WTC11 (cell line): Measurements from ENCODE around the gene CAPN1. TPM values are rescaled to one million over a fixed set of nuclear protein-coding genes. Genes with fewer than 3 reads are reported as not detected.

ENCODE experiments used
- ATAC-seq: fragments of 200-7000 bp; cut with Tn5 transposase; 2 replicates; pipeline ENCODE4 v1.10.0; 2021; ENCODE audit warnings: mild to moderate bottlenecking, moderate library complexity
- CTCF ChIA-PET: fragments of 300-600 bp; sonication (Branson Sonifier 250); formaldehyde crosslinking; loops from one replicate; lab custom pipeline; 2021; ENCODE audit warnings: antibody characterized with exemption; lab: Charles Lee
- POLR2A ChIA-PET: fragments of 350-600 bp; sonication (Branson Sonifier 250); formaldehyde crosslinking; loops from one replicate; lab custom pipeline; 2021; ENCODE audit warnings: antibody characterized with exemption; lab: Charles Lee
- DNase-seq: peaks from one replicate; pipeline ENCODE4 v3.0.0; 2021; ENCODE audit warnings: low spot score
- H3K27ac Mint-ChIP-seq: 2 replicates; pipeline ENCODE4 v1.8.0; 2021; ENCODE audit warnings: mixed read lengths
- H3K27me3 Mint-ChIP-seq: 2 replicates; pipeline ENCODE4 v1.8.0; 2021; ENCODE audit warnings: low read depth, mild to moderate bottlenecking, moderate library complexity, mixed read lengths
- H3K36me3 Mint-ChIP-seq: 2 replicates; pipeline ENCODE4 v1.8.0; 2021; ENCODE audit warnings: mixed read lengths
- H3K4me1 Mint-ChIP-seq: 2 replicates; pipeline ENCODE4 v1.8.0; 2022; ENCODE audit warnings: mixed read lengths
- H3K4me3 Mint-ChIP-seq: 2 replicates; pipeline ENCODE4 v1.8.0; 2021; ENCODE audit warnings: mild to moderate bottlenecking, moderate library complexity, mixed read lengths
- H3K9me3 Mint-ChIP-seq: 2 replicates; pipeline ENCODE4 v1.8.0; 2021; ENCODE audit warnings: mixed read lengths
- ATF1 ChIP-seq: sonication (generic); formaldehyde crosslinking; IDR thresholded peaks from 2 replicates; pipeline ENCODE4 v1.8.1; 2023; ENCODE audit warnings: mild to moderate bottlenecking, moderate library complexity, missing genetic modification reagents
- CBFB ChIP-seq: sonication (generic); formaldehyde crosslinking; IDR thresholded peaks from 2 replicates; pipeline ENCODE4 v1.8.1; 2022; ENCODE audit warnings: mild to moderate bottlenecking, low read depth, missing genetic modification reagents
- ESRRA ChIP-seq: sonication (generic); formaldehyde crosslinking; IDR thresholded peaks from 2 replicates; pipeline ENCODE4 v1.8.1; 2022; ENCODE audit warnings: mild to moderate bottlenecking, missing genetic modification reagents, borderline replicate concordance
- FOXK1 ChIP-seq: sonication (generic); formaldehyde crosslinking; IDR thresholded peaks from 2 replicates; pipeline ENCODE4 v1.8.0; 2022; ENCODE audit warnings: mild to moderate bottlenecking, moderate library complexity, missing genetic modification reagents
- HMGA2 ChIP-seq: fragments of 250-450 bp; sonication (Bioruptor Pico); IDR thresholded peaks from 2 replicates; pipeline ENCODE4 v1.4.0; 2021; ENCODE audit warnings: mild to moderate bottlenecking, moderate library complexity
- KAT7 ChIP-seq: sonication (generic); formaldehyde crosslinking; IDR thresholded peaks from 2 replicates; pipeline ENCODE4 v1.8.1; 2023; ENCODE audit warnings: missing genetic modification reagents, mild to moderate bottlenecking, borderline replicate concordance
- NFYB ChIP-seq: sonication (generic); formaldehyde crosslinking; conservative IDR thresholded peaks from 2 replicates; pipeline ENCODE4 v1.8.0; 2022; ENCODE audit warnings: low read depth, missing genetic modification reagents
- NR2C2 ChIP-seq: sonication (generic); formaldehyde crosslinking; IDR thresholded peaks from 2 replicates; pipeline ENCODE4 v1.8.0; 2022; ENCODE audit warnings: mild to moderate bottlenecking, missing genetic modification reagents
- NR3C1 ChIP-seq: sonication (generic); formaldehyde crosslinking; conservative IDR thresholded peaks from 2 replicates; pipeline ENCODE4 v1.8.1; 2023; ENCODE audit warnings: low read depth, mild to moderate bottlenecking, missing genetic modification reagents
- PRRX2 ChIP-seq: fragments of 250-450 bp; sonication (Bioruptor Pico); IDR thresholded peaks from 2 replicates; pipeline ENCODE4 v1.8.0; 2021; ENCODE audit warnings: mild to moderate bottlenecking
- RELA ChIP-seq: sonication (generic); formaldehyde crosslinking; IDR thresholded peaks from 2 replicates; pipeline ENCODE4 v1.8.1; 2022; ENCODE audit warnings: missing genetic modification reagents, mild to moderate bottlenecking, borderline replicate concordance
- SMAD4 ChIP-seq: sonication (generic); formaldehyde crosslinking; IDR thresholded peaks from 2 replicates; pipeline ENCODE4 v1.8.0; 2022; ENCODE audit warnings: mild to moderate bottlenecking, missing genetic modification reagents
- TEAD1 ChIP-seq: sonication (generic); formaldehyde crosslinking; IDR thresholded peaks from 2 replicates; pipeline ENCODE4 v1.8.0; 2022; ENCODE audit warnings: mild to moderate bottlenecking, missing genetic modification reagents
- TP53 ChIP-seq: sonication (generic); formaldehyde crosslinking; IDR thresholded peaks from 2 replicates; pipeline ENCODE4 v1.8.1; 2023; ENCODE audit warnings: mild to moderate bottlenecking, missing genetic modification reagents
- USF2 ChIP-seq: sonication (generic); formaldehyde crosslinking; IDR thresholded peaks from 2 replicates; pipeline ENCODE4 v1.8.1; 2023; ENCODE audit warnings: mild to moderate bottlenecking, missing genetic modification reagents, moderate library complexity
- ZMAT4 ChIP-seq: fragments of 250-450 bp; sonication (Bioruptor Pico); IDR thresholded peaks from 2 replicates; pipeline ENCODE4 v1.9.0; 2021; ENCODE audit warnings: mild to moderate bottlenecking
- ZNF219 ChIP-seq: sonication (generic); formaldehyde crosslinking; IDR thresholded peaks from 2 replicates; pipeline ENCODE4 v1.8.0; 2023; ENCODE audit warnings: missing genetic modification reagents, mild to moderate bottlenecking, borderline replicate concordance
- total RNA-seq: library from RNA; stranded (reverse); gene quantifications from 3 replicates; pipeline ENCODE4 v1.2.3, GENCODE V29; 2021
- TF ChIP-seq, protein P1 (sequence below): sonication (generic); formaldehyde crosslinking; IDR thresholded peaks from 2 replicates; pipeline ENCODE4 v1.8.0; 2022; ENCODE audit warnings: missing genetic modification reagents
- TF ChIP-seq, protein P2 (sequence below): fragments of 250-450 bp; sonication (Bioruptor Pico); IDR thresholded peaks from 2 replicates; pipeline ENCODE4 v1.8.0; 2021; ENCODE audit warnings: mild to moderate bottlenecking
- TF ChIP-seq, protein P3 (sequence below): sonication (generic); formaldehyde crosslinking; IDR thresholded peaks from 2 replicates; pipeline ENCODE4 v1.8.0; 2022; ENCODE audit warnings: mild to moderate bottlenecking, missing genetic modification reagents
- TF ChIP-seq, protein P4 (sequence below): fragments of 250-450 bp; sonication (Bioruptor Pico); IDR thresholded peaks from 2 replicates; pipeline ENCODE4 v1.9.0; 2021; ENCODE audit warnings: moderate library complexity, mild to moderate bottlenecking, inconsistent platforms, borderline replicate concordance

CAPN1 gene
- total RNA-seq, 1 experiment from 2014 or later = 257 TPM

DNA sequence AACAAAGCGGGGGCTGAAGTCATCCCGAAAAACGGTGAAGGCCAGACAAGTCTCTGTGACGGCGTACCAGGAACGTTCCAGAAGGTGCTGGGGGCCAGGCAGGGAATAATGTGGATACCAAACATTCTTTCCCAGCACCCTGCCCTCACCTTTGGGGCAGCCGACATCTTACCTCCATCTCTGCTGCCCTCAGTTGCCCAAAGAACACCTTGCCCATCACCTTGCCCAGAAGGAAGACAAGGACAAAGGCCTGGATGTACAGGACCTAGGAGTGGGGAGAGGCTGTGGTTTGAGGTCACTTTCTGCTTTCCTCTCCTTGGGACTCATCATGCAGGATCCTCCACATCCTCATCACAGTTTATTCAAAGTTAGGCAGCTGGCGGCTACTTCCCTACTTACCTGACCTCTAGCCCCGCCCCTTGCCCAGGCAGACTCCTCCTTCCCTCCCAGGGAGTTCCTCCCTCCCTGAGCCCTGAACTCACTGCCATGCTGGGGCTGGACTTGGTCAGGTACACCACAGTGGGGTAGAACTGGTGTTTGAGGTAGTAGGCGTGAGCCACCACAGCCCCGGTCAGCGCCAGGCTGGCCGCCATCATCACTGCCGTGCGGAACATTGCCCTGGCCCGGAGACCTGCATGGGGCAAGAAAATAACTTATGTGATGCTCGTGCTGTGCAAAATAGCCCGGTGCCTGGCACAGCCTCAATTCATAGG is 48.6 kb upstream of the CAPN1 start (continued):
- no peak for TF ChIP-seq ZNF219
- TF ChIP-seq KAT7 = no peak
- no peak for TF ChIP-seq PRRX2 (CRISPR knock-in tag)
- TF ChIP-seq NR2C2 = no peak
- TF ChIP-seq NR3C1 (CRISPR knock-in tag) = no peak
- TF ChIP-seq, protein P1, sequence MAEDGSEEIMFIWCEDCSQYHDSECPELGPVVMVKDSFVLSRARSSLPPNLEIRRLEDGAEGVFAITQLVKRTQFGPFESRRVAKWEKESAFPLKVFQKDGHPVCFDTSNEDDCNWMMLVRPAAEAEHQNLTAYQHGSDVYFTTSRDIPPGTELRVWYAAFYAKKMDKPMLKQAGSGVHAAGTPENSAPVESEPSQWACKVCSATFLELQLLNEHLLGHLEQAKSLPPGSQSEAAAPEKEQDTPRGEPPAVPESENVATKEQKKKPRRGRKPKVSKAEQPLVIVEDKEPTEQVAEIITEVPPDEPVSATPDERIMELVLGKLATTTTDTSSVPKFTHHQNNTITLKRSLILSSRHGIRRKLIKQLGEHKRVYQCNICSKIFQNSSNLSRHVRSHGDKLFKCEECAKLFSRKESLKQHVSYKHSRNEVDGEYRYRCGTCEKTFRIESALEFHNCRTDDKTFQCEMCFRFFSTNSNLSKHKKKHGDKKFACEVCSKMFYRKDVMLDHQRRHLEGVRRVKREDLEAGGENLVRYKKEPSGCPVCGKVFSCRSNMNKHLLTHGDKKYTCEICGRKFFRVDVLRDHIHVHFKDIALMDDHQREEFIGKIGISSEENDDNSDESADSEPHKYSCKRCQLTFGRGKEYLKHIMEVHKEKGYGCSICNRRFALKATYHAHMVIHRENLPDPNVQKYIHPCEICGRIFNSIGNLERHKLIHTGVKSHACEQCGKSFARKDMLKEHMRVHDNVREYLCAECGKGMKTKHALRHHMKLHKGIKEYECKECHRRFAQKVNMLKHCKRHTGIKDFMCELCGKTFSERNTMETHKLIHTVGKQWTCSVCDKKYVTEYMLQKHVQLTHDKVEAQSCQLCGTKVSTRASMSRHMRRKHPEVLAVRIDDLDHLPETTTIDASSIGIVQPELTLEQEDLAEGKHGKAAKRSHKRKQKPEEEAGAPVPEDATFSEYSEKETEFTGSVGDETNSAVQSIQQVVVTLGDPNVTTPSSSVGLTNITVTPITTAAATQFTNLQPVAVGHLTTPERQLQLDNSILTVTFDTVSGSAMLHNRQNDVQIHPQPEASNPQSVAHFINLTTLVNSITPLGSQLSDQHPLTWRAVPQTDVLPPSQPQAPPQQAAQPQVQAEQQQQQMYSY (CRISPR knock-in tag) = no peak
- TF ChIP-seq ZMAT4 (CRISPR knock-in tag) = no peak
- TF ChIP-seq, all 79 proteins: peak for 0

GRCh38 chr11:65133724-65134123 is 48.0 kb upstream of the CAPN1 start:
- no peak for ATAC-seq
- Mint-ChIP-seq H3K36me3 (peaks cover 15% of the 10 kb centered on the region), H3K4me1 (peaks cover 18% of the 10 kb centered on the region), H3K9me3 (no peaks in the 10 kb centered on the region), H3K27ac (peak overlapping the region; percentile 97), H3K27me3 (no peaks in the 10 kb centered on the region; the same call in 1 of the 2 replicates), H3K4me3 (peak overlapping the region; percentile 98)
- TF ChIP-seq PRRX2 (CRISPR knock-in tag) (no peak), ATF1 (CRISPR knock-in tag) (no peak), HMGA2 (CRISPR knock-in tag) (no peak), ESRRA (CRISPR knock-in tag) (no peak), USF2 (CRISPR knock-in tag) (no peak), RELA (CRISPR knock-in tag) (no peak), CBFB (no peak), SMAD4 (CRISPR knock-in tag) (no peak), TEAD1 (CRISPR knock-in tag) (no peak), FOXK1 (CRISPR knock-in tag) (no peak), NFYB (CRISPR knock-in tag) (no peak), TP53 (CRISPR knock-in tag) (no peak), KAT7 (no peak)
- TF ChIP-seq, protein P2, sequence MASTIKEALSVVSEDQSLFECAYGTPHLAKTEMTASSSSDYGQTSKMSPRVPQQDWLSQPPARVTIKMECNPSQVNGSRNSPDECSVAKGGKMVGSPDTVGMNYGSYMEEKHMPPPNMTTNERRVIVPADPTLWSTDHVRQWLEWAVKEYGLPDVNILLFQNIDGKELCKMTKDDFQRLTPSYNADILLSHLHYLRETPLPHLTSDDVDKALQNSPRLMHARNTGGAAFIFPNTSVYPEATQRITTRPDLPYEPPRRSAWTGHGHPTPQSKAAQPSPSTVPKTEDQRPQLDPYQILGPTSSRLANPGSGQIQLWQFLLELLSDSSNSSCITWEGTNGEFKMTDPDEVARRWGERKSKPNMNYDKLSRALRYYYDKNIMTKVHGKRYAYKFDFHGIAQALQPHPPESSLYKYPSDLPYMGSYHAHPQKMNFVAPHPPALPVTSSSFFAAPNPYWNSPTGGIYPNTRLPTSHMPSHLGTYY = no peak
- TF ChIP-seq, protein P3, sequence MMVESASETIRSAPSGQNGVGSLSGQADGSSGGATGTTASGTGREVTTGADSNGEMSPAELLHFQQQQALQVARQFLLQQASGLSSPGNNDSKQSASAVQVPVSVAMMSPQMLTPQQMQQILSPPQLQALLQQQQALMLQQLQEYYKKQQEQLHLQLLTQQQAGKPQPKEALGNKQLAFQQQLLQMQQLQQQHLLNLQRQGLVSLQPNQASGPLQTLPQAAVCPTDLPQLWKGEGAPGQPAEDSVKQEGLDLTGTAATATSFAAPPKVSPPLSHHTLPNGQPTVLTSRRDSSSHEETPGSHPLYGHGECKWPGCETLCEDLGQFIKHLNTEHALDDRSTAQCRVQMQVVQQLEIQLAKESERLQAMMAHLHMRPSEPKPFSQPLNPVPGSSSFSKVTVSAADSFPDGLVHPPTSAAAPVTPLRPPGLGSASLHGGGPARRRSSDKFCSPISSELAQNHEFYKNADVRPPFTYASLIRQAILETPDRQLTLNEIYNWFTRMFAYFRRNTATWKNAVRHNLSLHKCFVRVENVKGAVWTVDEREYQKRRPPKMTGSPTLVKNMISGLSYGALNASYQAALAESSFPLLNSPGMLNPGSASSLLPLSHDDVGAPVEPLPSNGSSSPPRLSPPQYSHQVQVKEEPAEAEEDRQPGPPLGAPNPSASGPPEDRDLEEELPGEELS (CRISPR knock-in tag) = no peak
- TF ChIP-seq, protein P4, sequence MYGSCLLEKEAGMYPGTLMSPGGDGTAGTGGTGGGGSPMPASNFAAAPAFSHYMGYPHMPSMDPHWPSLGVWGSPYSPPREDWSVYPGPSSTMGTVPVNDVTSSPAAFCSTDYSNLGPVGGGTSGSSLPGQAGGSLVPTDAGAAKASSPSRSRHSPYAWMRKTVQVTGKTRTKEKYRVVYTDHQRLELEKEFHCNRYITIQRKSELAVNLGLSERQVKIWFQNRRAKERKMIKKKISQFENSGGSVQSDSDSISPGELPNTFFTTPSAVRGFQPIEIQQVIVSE = no peak
- ChIA-PET POLR2A (no interaction called here), CTCF (interaction anchor here (2.4 to 3.7 kb wide), 4 partner anchors 11 to 48 kb away, joined by 13 to 40 read pairs (median 26); partner anchors contain the start of genes CAPN1, FAU, MRPL49 and TM7SF2)
- DNase-seq = no peak
